Measurements from ENCODE around the gene NOCT.

The NOCT gene

GRCh38 chr4:138975225-138975624 is 40.4 kb upstream of the NOCT start:
- DNase-seq (no peak), ATAC-seq (ENCODE audit: insufficient read depth, low read depth) (no peak)
- H3K4me2 ChIP-seq (ENCODE audit: insufficient read depth, low read length): no peak overlapping the region
- no peak for TF ChIP-seq EZH2 (IDR thresholded peaks at IDR 0.05; ENCODE audit: borderline replicate concordance, low read depth, low read length, severe bottlenecking)
- no peak for TF ChIP-seq CTCF (IDR thresholded peaks at IDR 0.05; ENCODE audit: borderline replicate concordance, extremely low read depth, low read length, poor library complexity, severe bottlenecking)
- H3K27ac ChIP-seq (ENCODE audit: low read length): no peak overlapping the region
- H3K4me1 ChIP-seq (ENCODE audit: insufficient read depth, low read length): no peaks in the 10 kb centered on the region
- H3K27me3 ChIP-seq (ENCODE audit: insufficient read depth, low read length, poor library complexity): no peaks in the 10 kb centered on the region
- H4K20me1 ChIP-seq (ENCODE audit: insufficient read depth, low read length): no peaks in the 10 kb centered on the region
- H3K36me3 ChIP-seq (ENCODE audit: insufficient read depth, low read length): no peaks in the 10 kb centered on the region
- H3K79me2 ChIP-seq (ENCODE audit: insufficient read depth, low read length): no peaks in the 10 kb centered on the region
- no peak overlapping the region for H3K9ac ChIP-seq (ENCODE audit: low read depth, low read length)
- no peak overlapping the region for H2AFZ ChIP-seq (ENCODE audit: low read depth, low read length)
- no peak overlapping the region for H3K4me3 ChIP-seq (ENCODE audit: low read depth in 1 of 2, low read length in 2 of 2)
- H3K9me3 ChIP-seq (ENCODE audit: insufficient read depth, low read length, severe bottlenecking): no peaks in the 10 kb centered on the region

GRCh38 chr4:138976526-138976925 is 39.1 kb upstream of the NOCT start:
- no peaks in the 10 kb centered on the region for H4K20me1 ChIP-seq (ENCODE audit: insufficient read depth, low read length)
- no peaks in the 10 kb centered on the region for H3K4me1 ChIP-seq (ENCODE audit: insufficient read depth, low read length)
- no peaks in the 10 kb centered on the region for H3K79me2 ChIP-seq (ENCODE audit: insufficient read depth, low read length)
- H3K9me3 ChIP-seq (ENCODE audit: insufficient read depth, low read length, severe bottlenecking): no peaks in the 10 kb centered on the region
- ATAC-seq (ENCODE audit: insufficient read depth, low read depth): no peak
- H2AFZ ChIP-seq (ENCODE audit: low read depth, low read length): no peak overlapping the region
- TF ChIP-seq CTCF (IDR thresholded peaks at IDR 0.05; ENCODE audit: borderline replicate concordance, extremely low read depth, low read length, poor library complexity, severe bottlenecking) (no peak), EZH2 (IDR thresholded peaks at IDR 0.05; ENCODE audit: borderline replicate concordance, low read depth, low read length, severe bottlenecking) (no peak)
- DNase-seq: no peak
- H3K27me3 ChIP-seq (ENCODE audit: insufficient read depth, low read length, poor library complexity): no peaks in the 10 kb centered on the region
- no peak overlapping the region for H3K4me3 ChIP-seq (ENCODE audit: low read depth in 1 of 2, low read length in 2 of 2)
- no peak overlapping the region for H3K4me2 ChIP-seq (ENCODE audit: insufficient read depth, low read length)
- H3K36me3 ChIP-seq (ENCODE audit: insufficient read depth, low read length): no peaks in the 10 kb centered on the region
- no peak overlapping the region for H3K27ac ChIP-seq (ENCODE audit: low read length)
- H3K9ac ChIP-seq (ENCODE audit: low read depth, low read length): no peak overlapping the region

- Histone ChIP-seq H3K9me3 (ENCODE audit: insufficient read depth, low read length, severe bottlenecking) (no peaks in the 10 kb centered on the region), H3K9ac (ENCODE audit: low read depth, low read length) (no peak overlapping the region), H4K20me1 (ENCODE audit: insufficient read depth, low read length) (no peaks in the 10 kb centered on the region), H3K4me2 (ENCODE audit: insufficient read depth, low read length) (no peak overlapping the region), H3K4me1 (ENCODE audit: insufficient read depth, low read length) (no peaks in the 10 kb centered on the region), H3K79me2 (ENCODE audit: insufficient read depth, low read length) (no peaks in the 10 kb centered on the region), H3K4me3 (ENCODE audit: low read depth in 1 of 2, low read length in 2 of 2) (no peak overlapping the region), H2AFZ (ENCODE audit: low read depth, low read length) (no peak overlapping the region), H3K36me3 (ENCODE audit: insufficient read depth, low read length) (no peaks in the 10 kb centered on the region), H3K27me3 (ENCODE audit: insufficient read depth, low read length, poor library complexity) (no peaks in the 10 kb centered on the region), H3K27ac (ENCODE audit: low read length) (no peak overlapping the region)
- no peak for TF ChIP-seq EZH2 (IDR thresholded peaks at IDR 0.05; ENCODE audit: borderline replicate concordance, low read depth, low read length, severe bottlenecking)
- TF ChIP-seq CTCF (IDR thresholded peaks at IDR 0.05; ENCODE audit: borderline replicate concordance, extremely low read depth, low read length, poor library complexity, severe bottlenecking): no peak
- no peak for ATAC-seq (ENCODE audit: insufficient read depth, low read depth)
- no peak for DNase-seq
These were observed 38.1 kb upstream of the NOCT start for GRCh38 chr4:138977524-138977923.

GRCh38 chr4:138978028-138978585 is 37.5 kb upstream of the NOCT start:
- H3K9me3 ChIP-seq (ENCODE audit: insufficient read depth, low read length, severe bottlenecking): no peaks in the 10 kb centered on the region
- no peaks in the 10 kb centered on the region for H4K20me1 ChIP-seq (ENCODE audit: insufficient read depth, low read length)
- ATAC-seq (ENCODE audit: insufficient read depth, low read depth): no peak
- TF ChIP-seq EZH2 (IDR thresholded peaks at IDR 0.05; ENCODE audit: borderline replicate concordance, low read depth, low read length, severe bottlenecking) (no peak), CTCF (IDR thresholded peaks at IDR 0.05; ENCODE audit: borderline replicate concordance, extremely low read depth, low read length, poor library complexity, severe bottlenecking) (no peak)
- no peak overlapping the region for H2AFZ ChIP-seq (ENCODE audit: low read depth, low read length)
- no peak overlapping the region for H3K9ac ChIP-seq (ENCODE audit: low read depth, low read length)
- H3K4me1 ChIP-seq (ENCODE audit: insufficient read depth, low read length): no peaks in the 10 kb centered on the region
- no peaks in the 10 kb centered on the region for H3K79me2 ChIP-seq (ENCODE audit: insufficient read depth, low read length)
- DNase-seq: no peak
- no peak overlapping the region for H3K4me2 ChIP-seq (ENCODE audit: insufficient read depth, low read length)
- H3K27ac ChIP-seq (ENCODE audit: low read length): no peak overlapping the region
- no peaks in the 10 kb centered on the region for H3K36me3 ChIP-seq (ENCODE audit: insufficient read depth, low read length)
- H3K27me3 ChIP-seq (ENCODE audit: insufficient read depth, low read length, poor library complexity): no peaks in the 10 kb centered on the region
- no peak overlapping the region for H3K4me3 ChIP-seq (ENCODE audit: low read depth in 1 of 2, low read length in 2 of 2)

Measured in DND-41 (cell line).